ENCODE measurements around the gene APOOL. TPM values are rescaled to one million over a fixed set of nuclear protein-coding genes. Genes with fewer than 3 reads are reported as not detected.
"Not testable (repeated sequence)": the region's sequence is repeated elsewhere in the genome, so short reads cannot be mapped to it uniquely, and the experiment has no call there.

Gene APOOL, protein sequence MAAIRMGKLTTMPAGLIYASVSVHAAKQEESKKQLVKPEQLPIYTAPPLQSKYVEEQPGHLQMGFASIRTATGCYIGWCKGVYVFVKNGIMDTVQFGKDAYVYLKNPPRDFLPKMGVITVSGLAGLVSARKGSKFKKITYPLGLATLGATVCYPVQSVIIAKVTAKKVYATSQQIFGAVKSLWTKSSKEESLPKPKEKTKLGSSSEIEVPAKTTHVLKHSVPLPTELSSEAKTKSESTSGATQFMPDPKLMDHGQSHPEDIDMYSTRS
- 36.2 and 43.8 TPM in 2 replicates for total RNA-seq (2014; rRNA removed; shearing (Covaris generic))
- polyA plus RNA-seq (2014; cell fraction: nucleus; rRNA removed) = 9.0 and 10.9 TPM in 2 replicates

DNA sequence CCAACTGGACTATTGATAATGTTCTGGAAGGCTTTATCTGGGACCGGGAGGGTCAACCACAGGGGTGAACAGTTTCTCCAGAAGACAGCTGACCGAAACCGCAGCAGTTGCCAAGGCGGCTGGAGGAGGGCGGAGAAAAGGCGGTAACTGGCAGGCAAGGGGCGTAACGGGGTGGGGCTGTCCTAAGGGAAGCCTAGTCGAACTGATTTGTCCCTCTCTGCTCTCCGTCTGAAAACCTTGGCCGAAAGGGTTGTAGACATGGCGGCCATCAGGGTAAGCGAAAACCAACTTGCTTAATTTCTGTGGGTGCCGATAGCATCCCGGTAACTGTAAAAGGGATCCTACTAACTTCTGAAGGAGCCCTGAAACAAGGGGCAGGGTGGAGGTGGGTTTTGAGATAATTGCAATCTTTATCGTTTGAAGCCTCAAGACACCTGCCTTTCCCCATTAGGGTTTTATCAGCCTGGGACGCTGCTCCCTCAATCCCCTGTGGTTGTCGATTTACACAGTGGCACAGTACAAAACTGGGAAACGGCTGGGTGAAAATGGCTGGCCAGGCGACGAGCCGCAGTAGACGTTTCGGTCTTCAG lies at the start of gene APOOL:
Gene APOOL (plus strand): TSS at position 223 of the 590 bp plus-strand sequence. CDS start 36 bp downstream, at position 259.
- peak; percentile 90 for DNase-seq (ENCODE audit: extremely low read depth, low read depth)

DNA sequence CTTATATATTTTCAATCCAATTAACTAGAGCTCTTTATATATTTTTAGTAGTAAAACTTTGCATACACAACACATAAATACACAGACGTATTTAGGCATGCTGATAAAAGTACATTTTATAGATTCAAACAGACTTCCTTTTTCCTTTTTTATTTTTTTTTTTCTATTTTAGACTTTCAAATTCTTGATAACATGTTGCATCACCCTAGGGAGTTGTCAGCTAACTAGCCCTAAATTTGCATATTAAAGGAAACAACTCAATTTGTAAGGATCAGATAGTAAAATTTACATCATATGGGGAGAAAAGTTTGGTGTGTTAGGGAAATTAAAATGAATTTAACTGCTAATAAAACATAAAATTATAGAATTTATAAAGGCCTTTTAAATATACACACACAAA lies 47.4 kb upstream of the APOOL start:
- DNase-seq (ENCODE audit: extremely low read depth, low read depth) = no peak

DNA sequence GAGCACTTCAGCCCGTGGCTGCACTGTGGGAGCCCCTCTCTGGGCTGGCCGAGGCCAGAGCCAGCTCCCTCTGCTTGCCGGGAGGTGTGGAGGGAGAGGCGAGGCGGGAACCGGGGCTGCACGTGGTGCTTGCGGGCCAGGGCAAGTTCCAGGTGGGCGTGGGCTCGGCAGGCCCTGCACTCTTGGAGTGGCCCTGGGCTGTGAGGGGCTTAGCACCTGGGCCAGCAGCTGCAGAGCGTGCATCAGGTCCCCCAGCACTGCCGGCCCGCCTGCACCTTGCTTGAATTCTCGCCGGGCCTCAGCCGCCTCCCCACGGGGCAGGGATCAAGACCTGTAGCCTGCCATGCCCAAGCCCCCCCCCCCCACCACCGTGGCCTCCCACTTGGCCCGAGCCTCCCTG lies 28.9 kb upstream of the APOOL start:
- no peak for DNase-seq (ENCODE audit: extremely low read depth, low read depth)

DNA sequence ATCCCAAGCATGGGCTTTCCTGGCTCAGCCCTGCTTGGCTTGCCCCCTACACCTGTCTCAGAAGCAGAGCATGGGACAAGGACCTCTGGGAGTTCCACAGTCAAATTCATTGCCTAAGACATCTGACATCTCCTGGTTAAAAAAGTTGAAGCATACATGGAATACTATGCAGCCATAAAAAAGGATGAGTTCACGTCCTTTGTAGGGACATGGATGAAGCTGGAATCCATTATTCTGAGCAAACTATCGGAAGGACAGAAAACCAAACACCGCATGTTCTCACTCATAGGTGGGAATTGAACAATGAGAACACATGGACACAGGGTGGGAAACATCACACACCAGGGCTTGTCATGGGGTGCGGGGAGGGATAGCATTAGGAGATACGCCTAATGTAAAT lies 11.9 kb upstream of the APOOL start:
- not testable (repeated sequence) for DNase-seq (ENCODE audit: extremely low read depth, low read depth)

DNA sequence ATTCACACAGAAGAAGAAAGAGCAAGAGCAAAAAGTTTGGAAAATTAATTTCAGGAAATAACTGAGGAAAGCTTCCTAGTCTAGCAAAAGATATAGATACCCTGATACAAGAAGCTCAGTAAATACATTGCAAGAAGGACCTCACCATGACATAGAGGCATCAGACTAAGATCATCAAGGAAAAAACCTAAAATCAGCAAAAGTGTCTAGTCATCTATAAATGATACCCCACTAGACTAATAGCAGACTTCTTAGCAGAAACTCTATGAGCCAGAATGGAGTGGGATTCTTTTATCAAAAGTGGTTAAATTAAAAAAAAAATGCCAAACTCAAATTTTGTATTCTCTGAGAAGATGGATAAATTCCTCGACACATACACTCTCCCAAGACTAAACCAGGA lies 10.5 kb upstream of the APOOL start:
- no peak for DNase-seq (ENCODE audit: extremely low read depth, low read depth)

DNA sequence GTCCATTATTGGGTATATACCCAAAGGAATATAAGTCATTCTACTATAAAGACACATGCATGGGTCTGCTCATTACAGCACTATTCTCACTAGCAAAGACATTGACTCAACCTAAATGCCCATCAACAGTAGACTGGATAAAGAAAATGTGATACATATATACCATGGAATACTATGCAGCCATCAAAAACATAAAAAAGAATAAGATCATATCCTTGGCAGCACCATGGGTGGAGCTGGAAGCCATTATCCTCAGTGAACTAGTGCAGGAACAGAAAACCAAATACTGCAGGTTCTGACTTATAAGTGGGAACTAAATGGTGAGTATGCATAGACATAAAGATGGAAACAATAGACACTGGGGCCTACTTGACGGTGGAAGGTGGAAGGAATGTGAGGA lies 2.3 kb upstream of the APOOL start:
- no peak for DNase-seq (ENCODE audit: extremely low read depth, low read depth)

DNA sequence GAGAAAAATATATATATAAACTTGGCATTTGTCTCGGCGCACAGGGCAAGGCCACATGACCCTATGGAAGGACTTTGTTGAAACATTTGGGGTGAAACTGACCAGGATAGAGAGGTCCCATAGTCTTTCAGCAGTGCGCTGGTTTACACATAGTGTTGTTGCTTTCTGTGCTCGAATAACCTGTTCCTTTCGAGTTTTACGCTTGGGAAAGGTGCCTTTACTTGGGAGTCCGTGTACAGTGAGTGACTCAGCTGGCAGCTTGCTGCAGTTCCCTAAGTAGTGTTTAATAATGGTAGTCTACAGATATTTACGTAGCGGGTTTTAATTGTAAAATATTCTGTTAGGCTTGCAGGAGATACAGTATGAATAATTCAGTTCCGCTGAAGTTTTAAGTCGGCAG lies 578 bp downstream of the APOOL start:
- no peak for DNase-seq (ENCODE audit: extremely low read depth, low read depth)

DNA sequence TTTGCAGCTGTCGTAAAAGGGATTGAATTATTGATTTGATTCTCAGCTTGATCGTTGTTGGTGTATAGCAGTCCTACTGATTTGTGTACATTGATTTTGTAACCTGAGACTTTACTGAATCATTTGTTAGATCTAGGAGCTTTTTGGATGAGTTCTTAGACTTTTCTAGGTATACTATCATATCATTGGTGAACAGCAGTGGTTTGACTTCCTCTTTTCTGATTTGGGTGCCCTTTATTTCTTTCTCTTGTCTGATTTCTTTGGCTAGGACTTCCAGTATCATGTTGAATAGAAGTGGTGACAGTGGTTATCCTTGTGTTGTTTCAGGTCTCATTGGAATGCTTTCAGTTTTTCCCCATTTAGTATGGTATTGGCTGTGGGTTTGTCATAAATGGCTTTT lies 8.4 kb downstream of the APOOL start:
- DNase-seq (ENCODE audit: extremely low read depth, low read depth) = no peak

DNA sequence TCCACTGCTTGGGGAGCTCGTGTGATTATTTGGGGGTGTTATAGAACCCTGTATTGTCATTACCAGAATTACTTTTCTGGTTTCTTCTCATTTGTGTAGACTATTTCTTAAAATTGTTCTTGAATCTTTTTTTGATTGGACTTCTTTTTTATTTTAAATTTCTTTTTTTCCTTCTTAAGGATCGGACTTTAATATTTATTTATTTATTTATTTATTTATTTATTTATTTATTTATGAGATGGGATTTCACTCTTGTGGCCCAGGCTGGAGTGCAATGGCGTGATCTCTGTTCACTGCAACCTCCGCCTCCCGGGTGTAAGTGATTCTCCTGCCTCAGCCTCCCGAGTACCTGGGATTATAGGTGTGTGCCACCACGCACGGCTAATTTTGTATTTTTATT lies 11.7 kb downstream of the APOOL start:
- not testable (repeated sequence) for DNase-seq (ENCODE audit: extremely low read depth, low read depth)

DNA sequence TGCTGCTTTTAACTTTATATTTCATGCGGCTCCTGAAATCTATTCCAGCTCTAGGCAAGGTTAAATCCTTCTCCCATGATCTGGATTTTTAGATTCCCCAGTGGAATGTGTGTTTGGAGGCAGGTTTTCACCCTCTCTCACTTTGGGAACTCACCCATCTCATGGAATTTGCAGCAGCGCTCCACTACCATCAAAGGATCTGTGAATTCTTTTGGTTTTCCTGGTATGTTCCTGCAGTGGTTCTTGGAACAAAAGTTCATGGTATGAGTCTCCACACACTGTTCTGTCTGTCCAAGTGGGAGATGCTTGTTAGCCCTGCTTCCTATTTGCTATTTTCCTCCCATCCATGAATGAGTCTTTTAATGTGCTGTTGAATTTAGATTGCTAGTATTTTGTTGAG lies 14.0 kb downstream of the APOOL start:
- DNase-seq (ENCODE audit: extremely low read depth, low read depth) = no peak

DNA sequence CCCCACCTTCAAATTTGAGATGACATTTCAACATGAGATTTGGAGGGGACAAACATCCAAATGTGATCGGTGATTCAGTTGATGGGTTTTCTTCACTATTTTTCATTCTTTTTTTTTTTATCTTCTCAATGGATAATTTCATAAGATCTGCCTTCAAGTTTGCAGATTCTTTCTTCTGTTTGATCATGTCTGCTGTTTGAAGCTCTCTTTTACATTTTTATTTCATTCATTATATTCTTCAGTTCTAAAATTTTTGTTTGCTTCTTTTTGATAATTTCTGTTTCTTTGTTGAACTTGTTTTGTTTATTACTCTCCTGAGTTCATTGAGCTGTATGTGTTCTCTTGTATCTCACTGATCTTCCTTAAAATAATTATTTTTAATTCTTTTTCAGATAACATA lies 14.8 kb downstream of the APOOL start:
- no peak for DNase-seq (ENCODE audit: extremely low read depth, low read depth)

DNA sequence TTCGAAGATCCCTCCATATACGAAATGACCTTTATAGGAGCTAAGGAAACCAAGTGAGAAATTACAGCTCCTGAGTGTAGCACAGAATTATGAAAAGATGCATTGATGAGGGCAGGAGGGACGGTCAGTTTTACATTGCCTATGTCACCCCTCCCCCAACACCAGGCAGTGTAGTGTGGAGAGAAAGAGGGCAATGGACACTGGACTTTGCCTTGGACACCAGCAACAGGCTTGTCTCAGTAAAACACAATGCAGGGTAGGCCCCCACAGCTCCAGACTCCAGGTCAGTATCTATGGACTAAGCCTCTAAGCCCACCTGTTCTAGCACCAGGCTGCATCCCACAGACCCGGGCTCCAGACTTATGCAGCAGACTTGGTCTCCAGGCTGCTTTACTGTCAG lies 16.5 kb downstream of the APOOL start:
- DNase-seq (ENCODE audit: extremely low read depth, low read depth) = no peak

DNA sequence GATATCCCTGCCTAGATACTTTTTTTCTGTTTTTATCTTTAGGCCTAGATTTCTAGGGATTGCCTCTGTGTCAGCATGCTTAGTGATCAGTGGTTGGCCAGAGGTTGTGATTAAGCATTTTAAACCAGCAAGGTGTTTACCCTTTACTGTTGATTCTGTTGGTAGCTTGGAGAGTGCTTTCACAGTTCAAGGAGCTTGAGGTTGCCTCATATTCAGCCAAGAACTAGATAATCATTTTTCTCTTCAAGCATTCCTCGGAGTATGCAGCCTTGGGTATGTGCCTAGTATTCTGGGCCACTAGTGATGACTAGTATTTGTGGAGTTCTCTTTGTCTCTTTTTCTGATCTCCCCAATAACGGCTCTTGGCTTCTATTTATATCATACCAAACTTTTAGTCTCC lies 20.4 kb downstream of the APOOL start:
- no peak for DNase-seq (ENCODE audit: extremely low read depth, low read depth)

DNA sequence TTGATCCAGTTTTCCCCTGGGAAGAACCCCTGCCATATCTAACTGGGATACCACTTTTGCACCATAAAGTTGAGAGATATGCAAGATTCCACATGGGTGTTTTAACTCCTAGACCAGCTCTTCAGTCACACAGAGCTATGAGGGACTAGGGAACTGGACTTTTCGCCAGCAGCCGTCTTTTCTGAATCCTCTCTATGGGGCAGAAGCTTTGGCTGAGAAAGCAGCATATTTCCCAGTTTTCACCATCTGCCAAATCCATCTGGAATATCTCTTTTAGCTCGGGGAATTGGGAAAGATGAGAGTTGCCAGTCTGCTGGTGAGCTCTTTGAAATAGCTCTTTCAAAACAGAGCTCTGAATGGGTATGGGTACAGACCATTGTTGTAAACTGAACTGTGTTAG lies 20.9 kb downstream of the APOOL start:
- no peak for DNase-seq (ENCODE audit: extremely low read depth, low read depth)

DNA sequence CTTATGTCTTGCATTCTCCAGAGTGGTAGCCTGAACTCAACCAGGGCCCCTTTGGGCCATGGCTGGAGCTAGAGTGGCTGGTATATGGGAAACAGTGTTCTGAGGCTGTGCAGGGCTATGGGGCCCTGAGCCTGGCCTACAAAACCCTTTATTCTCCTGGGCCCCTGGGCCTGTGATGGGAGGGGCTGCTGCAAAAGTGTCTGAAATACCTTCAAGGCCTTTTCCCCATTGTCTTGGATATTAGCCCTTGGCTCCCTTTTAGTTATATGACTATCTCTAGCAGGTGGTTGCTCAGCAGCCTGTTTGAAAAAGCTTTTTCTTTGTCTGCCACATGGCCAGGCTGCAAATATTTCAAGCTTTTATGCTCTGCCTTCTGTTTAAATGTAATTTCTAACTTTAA lies 22.5 kb downstream of the APOOL start:
- DNase-seq (ENCODE audit: extremely low read depth, low read depth) = no peak

DNA sequence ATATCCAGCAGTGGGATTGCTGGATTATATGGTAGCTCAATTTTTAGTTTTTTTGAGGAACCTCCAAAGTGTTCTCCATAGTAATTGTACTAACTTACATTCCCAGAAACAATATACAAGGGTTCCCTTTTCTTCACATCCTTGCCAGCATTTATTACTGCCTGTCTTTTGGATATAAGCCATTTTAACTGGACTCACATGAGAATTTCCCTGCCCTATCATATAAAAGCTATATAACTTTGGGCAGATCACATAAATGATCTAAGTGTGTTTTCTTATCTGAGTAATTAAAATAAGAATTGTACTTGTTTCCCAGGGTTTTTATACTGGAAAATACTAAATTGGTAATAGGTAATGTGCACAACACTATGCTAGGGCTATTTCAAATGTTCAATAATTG lies 25.4 kb downstream of the APOOL start:
- no peak for DNase-seq (ENCODE audit: extremely low read depth, low read depth)

DNA sequence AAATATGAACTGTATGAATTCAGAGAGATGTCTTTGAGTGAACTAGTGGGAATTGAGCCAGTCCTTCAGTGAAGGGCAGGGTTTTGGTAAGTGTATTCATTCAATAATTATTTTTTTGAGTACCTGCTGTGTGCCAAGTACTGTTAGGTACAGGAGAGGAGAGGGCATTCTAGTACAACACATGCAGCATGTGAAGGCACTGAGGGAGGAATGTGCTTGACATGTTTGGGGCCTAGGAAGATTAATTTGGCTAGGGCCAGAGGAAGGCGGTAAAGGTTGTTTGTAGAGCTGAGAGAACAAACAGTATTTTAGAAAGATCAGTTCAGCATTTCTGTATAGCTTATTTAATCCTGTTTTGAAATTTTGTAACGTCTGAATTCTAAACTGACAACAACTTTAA lies 27.8 kb downstream of the APOOL start:
- DNase-seq (ENCODE audit: extremely low read depth, low read depth) = no peak

DNA sequence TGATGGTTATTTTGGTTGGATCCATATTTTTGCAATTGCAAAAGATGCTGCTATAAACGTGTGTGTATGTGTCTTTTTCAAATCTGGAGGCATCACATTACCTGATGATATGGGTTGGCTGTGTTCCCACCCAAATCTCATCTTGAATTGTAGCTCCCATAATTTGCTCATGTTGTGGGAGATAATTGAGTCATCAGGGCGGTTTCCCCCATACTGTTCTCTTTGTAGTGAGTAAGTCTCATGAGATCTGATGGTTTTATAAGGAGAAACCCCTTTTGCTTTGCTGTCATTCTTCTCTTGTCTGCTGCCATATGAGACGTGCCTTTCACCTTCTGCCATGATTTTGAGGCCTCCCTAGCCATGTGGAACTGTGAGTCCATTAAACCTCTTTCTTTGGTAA lies 33.4 kb downstream of the APOOL start:
- DNase-seq (ENCODE audit: extremely low read depth, low read depth) = no peak

DNA sequence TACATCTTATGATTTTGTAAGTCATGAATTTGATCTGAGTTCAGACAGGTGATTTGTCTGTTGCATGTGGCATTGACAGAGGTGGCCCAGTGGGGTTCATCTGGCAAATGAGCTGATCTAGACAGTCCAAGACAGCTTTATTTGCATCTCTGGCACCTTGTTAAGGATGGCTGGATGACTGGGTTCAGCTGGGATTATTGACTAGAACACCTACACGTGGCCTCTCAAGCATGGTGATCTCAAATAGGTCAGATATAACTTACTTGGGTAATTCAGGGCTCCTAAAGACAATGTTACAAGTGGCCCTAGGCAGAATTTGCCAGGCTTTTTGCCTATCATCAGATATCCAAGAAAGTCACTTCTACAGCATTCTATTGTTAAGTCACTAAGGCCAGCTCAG lies 48.0 kb downstream of the APOOL start:
- no peak for DNase-seq (ENCODE audit: extremely low read depth, low read depth)

DNA sequence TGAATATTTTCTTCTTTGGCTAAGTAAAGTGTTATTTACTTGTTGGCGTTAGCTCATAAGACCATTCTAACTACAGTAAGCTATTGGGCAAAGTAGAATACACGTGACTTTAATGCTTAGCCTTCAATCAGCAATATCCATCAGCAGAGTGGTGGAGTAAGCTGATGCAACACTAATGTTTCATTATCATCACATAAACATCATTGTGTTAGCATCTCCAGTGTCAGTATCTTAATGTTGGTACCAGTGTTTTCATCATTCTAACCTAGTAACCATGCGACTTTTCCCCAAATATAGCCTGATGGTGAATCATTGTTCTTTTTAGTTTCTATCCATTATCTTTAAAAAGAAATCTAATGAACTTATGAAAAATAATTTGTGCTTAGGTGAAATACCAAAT lies 48.5 kb downstream of the APOOL start:
- peak; percentile 15 for DNase-seq (ENCODE audit: extremely low read depth, low read depth)

DNA sequence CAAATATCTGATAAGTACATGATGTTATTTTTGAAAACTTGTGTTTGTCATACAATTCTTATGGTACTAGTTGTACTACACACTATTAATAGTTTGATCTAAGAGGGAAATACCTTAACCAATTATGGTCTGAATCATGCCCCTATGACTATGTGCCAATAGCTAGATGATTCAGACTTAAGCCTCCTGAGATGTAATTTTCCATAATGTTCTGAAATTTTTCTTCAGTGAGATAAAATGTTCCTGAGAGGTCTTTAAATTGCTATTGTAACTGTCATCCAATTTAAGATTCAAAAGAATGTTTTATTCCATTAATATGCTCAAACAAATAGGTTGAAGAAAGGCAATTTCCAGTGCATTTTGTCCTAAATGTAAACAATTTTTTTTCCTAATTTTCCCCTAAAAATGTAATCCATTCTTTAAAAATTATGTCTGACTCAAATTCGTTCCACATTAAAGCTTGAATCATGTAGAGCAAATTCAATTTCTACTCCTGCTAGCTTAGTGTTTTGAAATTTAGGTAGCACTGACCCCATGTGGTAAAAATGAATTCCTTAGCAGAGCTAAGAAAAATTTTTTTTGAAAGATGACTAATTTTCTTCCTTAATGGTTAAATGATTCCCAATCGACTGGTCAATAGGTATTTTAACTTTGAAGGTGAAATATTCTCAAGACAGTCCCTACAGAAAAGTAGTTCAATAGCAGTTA lies 49.1 kb downstream of the APOOL start:
- DNase-seq (ENCODE audit: extremely low read depth, low read depth) = peak; percentile 39
